Measurements from ENCODE around the gene GPS1.

GPS1 gene

DNA sequence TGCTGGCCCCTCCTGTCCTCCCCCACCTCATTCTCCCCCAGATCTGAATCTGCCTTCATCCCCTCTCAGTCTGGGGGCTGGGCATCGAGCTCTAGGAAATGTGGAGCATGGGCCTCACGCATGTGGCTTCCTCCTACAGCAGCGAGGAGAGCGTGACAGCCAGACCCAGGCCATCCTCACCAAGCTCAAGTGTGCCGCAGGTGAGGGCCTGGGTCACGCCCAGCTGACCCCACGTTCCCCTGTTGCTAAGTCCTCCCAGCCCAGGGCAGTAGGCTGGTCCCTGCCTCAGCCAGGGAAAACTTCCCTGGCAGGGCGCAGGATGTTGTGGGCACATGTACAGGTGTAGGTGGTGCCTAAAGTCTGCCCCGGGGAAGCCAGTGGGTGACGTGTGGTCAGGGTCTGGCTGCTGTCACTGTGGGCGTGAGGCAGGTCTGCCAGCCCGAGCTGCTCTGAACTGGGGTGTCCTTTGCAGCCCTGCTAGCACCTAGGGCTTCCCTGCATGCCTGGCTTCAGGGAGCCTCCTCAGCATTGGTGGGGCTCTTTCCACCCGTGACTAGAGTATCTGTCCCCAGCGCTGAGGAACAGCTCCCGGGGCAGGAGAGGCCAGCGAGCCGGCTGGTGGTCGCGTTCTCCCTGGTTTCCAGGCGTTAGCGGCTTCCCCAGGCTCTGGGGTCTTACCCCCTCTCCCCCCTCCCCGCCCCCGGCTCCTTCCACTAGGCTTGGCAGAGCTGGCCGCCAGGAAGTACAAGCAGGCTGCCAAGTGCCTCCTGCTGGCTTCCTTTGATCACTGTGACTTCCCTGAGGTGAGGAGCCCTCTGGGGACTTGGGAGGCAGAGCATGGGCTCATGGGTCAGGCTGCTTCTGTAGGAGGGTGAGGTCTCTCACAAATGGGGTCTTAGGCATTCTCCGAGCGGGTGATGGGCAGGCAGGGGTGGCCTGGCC lies 3.6 kb downstream of the GPS1 start:
- no peak overlapping the region for H4K5ac ChIP-seq (ENCODE audit: low read length)
- H3K9ac ChIP-seq (ENCODE audit: low read length) = no peak overlapping the region
- no peak overlapping the region for H3K18ac ChIP-seq (ENCODE audit: low read length)
- peaks cover 7% of the 10 kb centered on the region for H3K79me2 ChIP-seq (ENCODE audit: control insufficient read depth, insufficient read depth, low read length)
- WGBS (ENCODE audit: extremely low coverage, insufficient coverage, low lambda C conversion rate) = no CpG with 5 or more reads among the region's 26 CpGs
- no peak overlapping the region for H3K27ac ChIP-seq (ENCODE audit: low read depth, low read length)
- no peak overlapping the region for H2BK5ac ChIP-seq (ENCODE audit: low read length)
- H3K4me2 ChIP-seq (ENCODE audit: low read length) = no peak overlapping the region
- H3K79me1 ChIP-seq (ENCODE audit: low read length) = peaks cover 3% of the 10 kb centered on the region
- H2AK5ac ChIP-seq (ENCODE audit: low read length) = no peak overlapping the region
- no peak overlapping the region for H4K8ac ChIP-seq (ENCODE audit: low read depth, low read length)
- no peaks in the 10 kb centered on the region for H3K27me3 ChIP-seq (ENCODE audit: insufficient read depth, low read length, poor library complexity)
- no peak overlapping the region for H3K4ac ChIP-seq (ENCODE audit: low read depth, low read length)
- no peak for DNase-seq
- no peak overlapping the region for H3K56ac ChIP-seq (ENCODE audit: low read length)
- no peak overlapping the region for H3K4me3 ChIP-seq (ENCODE audit: low read length)
- no peaks in the 10 kb centered on the region for H3K4me1 ChIP-seq (ENCODE audit: control insufficient read depth, low read depth, low read length)
- H3K23ac ChIP-seq (ENCODE audit: low read length) = no peak overlapping the region
- peaks cover 6% of the 10 kb centered on the region for H3K36me3 ChIP-seq (ENCODE audit: control insufficient read depth, insufficient read depth, low read length)
- no peak overlapping the region for H2BK120ac ChIP-seq (ENCODE audit: low read depth, low read length)
- H2BK15ac ChIP-seq (replicated peaks; ENCODE audit: low read depth) = no peak overlapping the region

DNA sequence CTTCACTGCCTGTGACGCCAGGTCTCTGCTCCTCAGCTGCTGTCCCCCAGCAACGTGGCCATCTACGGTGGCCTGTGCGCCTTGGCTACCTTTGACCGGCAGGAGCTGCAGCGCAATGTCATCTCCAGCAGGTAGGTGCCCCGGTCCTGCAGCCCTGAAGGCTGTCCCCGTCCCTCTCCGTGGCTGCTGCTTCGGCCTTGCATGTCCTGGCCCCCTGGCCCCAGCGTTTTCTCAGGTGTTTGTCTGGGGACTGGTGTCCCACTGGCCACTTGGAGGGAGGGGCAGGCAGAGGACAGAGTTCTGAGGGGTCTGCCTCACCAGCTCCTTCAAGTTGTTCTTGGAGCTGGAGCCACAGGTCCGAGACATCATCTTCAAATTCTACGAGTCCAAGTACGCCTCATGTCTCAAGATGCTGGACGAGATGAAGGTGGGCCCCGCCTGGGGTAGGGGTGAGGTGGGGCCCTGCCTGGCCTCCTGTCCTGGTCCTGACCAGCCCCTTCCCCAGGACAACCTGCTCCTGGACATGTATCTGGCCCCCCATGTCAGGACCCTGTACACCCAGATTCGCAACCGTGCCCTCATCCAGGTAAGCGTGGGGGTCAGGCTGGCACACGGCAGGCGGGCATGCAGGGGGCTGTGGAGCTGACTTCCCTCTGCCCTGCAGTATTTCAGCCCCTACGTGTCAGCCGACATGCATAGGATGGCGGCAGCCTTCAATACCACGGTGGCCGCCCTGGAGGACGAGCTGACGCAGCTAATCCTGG lies 4.4 kb downstream of the GPS1 start:
- Histone ChIP-seq H3K18ac (ENCODE audit: low read length) (no peak overlapping the region), H3K27me3 (ENCODE audit: insufficient read depth, low read length, poor library complexity) (no peaks in the 10 kb centered on the region), H2BK15ac (replicated peaks; ENCODE audit: low read depth) (no peak overlapping the region), H4K8ac (ENCODE audit: low read depth, low read length) (no peak overlapping the region), H2AK5ac (ENCODE audit: low read length) (no peak overlapping the region), H3K79me1 (ENCODE audit: low read length) (peaks cover 3% of the 10 kb centered on the region), H3K36me3 (ENCODE audit: control insufficient read depth, insufficient read depth, low read length) (peaks cover 8% of the 10 kb centered on the region), H3K27ac (ENCODE audit: low read depth, low read length) (no peak overlapping the region), H3K56ac (ENCODE audit: low read length) (no peak overlapping the region), H4K5ac (ENCODE audit: low read length) (no peak overlapping the region), H3K4ac (ENCODE audit: low read depth, low read length) (no peak overlapping the region), H2BK5ac (ENCODE audit: low read length) (no peak overlapping the region), H2BK120ac (ENCODE audit: low read depth, low read length) (no peak overlapping the region), H3K4me1 (ENCODE audit: control insufficient read depth, low read depth, low read length) (no peaks in the 10 kb centered on the region), H3K4me3 (ENCODE audit: low read length) (no peak overlapping the region), H3K4me2 (ENCODE audit: low read length) (no peak overlapping the region), H3K23ac (ENCODE audit: low read length) (no peak overlapping the region), H3K79me2 (ENCODE audit: control insufficient read depth, insufficient read depth, low read length) (peaks cover 7% of the 10 kb centered on the region), H3K9ac (ENCODE audit: low read length) (no peak overlapping the region)
- WGBS (ENCODE audit: extremely low coverage, insufficient coverage, low lambda C conversion rate) = no CpG with 5 or more reads among the region's 28 CpGs
- no peak for DNase-seq

DNA sequence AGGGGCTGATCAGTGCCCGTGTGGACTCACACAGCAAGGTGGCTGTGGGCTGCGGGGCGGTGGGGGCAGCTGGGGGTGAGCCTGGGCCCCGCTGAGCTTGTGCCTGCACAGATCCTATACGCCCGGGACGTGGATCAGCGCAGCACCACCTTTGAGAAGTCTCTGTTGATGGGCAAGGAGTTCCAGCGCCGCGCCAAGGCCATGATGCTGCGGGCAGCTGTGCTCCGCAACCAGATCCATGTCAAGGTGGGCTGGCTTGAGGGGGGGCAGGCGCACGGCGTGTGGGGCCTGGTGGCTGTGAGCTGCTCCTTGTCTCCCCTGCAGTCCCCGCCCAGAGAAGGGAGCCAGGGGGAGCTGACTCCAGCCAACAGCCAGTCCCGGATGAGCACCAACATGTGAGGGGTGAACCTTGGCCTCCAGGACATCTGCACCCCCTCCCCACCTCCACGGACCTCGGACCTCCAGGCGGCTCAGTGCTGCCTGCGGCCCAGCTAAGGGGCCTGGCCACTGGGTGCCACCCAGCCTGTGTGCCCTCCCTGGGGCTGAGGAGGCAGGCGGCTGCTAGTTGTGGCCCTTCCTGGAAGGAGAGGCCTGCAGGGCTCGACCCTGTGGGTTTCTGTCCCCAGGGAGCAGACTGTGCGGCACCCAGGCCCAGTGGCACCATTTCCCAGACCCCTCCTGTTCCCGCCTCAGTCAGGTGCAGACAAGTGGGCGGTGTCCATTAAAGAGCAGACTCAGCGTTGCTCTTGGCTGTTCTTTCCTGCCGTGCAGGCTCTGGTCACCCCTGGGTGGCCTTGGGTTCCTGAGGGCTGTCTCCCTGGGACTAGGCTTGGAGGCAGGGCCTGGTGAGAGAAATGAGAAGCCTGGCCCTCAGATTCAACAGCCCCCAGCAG lies 5.3 kb downstream of the GPS1 start:
- Histone ChIP-seq H3K4me3 (ENCODE audit: low read length) (no peak overlapping the region), H3K9ac (ENCODE audit: low read length) (no peak overlapping the region), H3K4ac (ENCODE audit: low read depth, low read length) (no peak overlapping the region), H3K4me1 (ENCODE audit: control insufficient read depth, low read depth, low read length) (no peaks in the 10 kb centered on the region), H3K18ac (ENCODE audit: low read length) (no peak overlapping the region), H2BK5ac (ENCODE audit: low read length) (no peak overlapping the region), H3K79me1 (ENCODE audit: low read length) (peaks cover 3% of the 10 kb centered on the region), H4K8ac (ENCODE audit: low read depth, low read length) (no peak overlapping the region), H3K27me3 (ENCODE audit: insufficient read depth, low read length, poor library complexity) (no peaks in the 10 kb centered on the region), H3K23ac (ENCODE audit: low read length) (no peak overlapping the region), H2BK120ac (ENCODE audit: low read depth, low read length) (no peak overlapping the region), H3K4me2 (ENCODE audit: low read length) (no peak overlapping the region), H3K27ac (ENCODE audit: low read depth, low read length) (no peak overlapping the region), H3K36me3 (ENCODE audit: control insufficient read depth, insufficient read depth, low read length) (peaks cover 8% of the 10 kb centered on the region), H2AK5ac (ENCODE audit: low read length) (no peak overlapping the region), H2BK15ac (replicated peaks; ENCODE audit: low read depth) (no peak overlapping the region), H4K5ac (ENCODE audit: low read length) (no peak overlapping the region), H3K79me2 (ENCODE audit: control insufficient read depth, insufficient read depth, low read length) (peaks cover 7% of the 10 kb centered on the region), H3K56ac (ENCODE audit: low read length) (no peak overlapping the region)
- no CpG with 5 or more reads among the region's 29 CpGs for WGBS (ENCODE audit: extremely low coverage, insufficient coverage, low lambda C conversion rate)
- no peak for DNase-seq

DNA sequence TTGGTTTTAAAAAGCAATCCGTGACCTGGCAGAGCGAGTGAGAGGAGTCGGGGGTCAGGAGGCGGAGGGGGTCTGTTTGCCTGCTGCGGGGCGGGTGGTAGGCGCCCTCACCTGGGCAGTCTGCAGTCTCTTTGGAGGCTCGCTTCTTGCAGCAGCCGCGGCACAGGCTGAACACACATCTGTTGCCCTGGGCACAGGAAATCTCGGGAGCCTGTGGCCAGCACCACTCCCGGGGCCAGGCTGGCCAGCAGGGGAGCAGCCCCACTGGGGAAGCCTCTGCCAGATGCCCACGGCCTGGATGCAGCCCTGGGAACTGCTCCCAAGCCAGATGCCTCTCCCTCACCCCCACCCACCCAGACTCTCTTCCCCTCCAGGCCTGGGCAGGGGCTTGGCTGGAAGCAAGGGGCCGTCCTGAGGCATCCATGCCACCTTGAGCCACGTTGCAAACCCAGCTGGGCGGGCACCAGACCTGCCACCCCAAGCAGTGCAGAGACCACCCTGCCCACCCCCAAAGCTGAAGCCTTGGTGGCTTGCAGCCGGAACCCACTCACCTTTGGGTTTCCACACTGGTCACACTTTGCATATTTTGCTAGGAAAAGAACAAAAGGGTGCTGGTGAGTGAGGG lies 6.6 kb downstream of the GPS1 start:
- DNase-seq = no peak
- Histone ChIP-seq H3K36me3 (ENCODE audit: control insufficient read depth, insufficient read depth, low read length) (peaks cover 9% of the 10 kb centered on the region), H3K4me1 (ENCODE audit: control insufficient read depth, low read depth, low read length) (no peaks in the 10 kb centered on the region)

DNA sequence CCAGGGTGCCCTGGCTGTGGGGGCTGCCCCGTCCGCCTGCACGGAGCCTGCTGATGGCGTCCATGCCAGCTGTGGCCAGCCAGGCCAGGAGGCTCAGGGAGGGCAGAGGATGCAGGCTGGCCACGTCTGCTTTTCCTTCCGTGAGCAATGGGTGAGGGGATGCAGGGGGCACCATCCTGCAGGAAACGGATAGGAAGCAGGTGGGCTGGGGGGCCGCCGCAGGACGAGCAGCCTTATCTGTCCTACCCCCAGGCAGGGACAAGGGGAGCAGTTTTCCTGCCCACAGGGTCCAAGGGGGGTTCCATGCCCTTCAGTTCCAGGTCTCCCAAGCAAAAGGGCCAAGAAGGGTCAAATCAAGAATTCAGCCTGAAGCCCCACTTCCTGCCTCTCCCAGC lies 7.2 kb downstream of the GPS1 start:
- H3K56ac ChIP-seq (ENCODE audit: low read length) = no peak overlapping the region
- no peak overlapping the region for H2AK5ac ChIP-seq (ENCODE audit: low read length)
- H2BK120ac ChIP-seq (ENCODE audit: low read depth, low read length) = no peak overlapping the region
- no CpG with 5 or more reads among the region's 10 CpGs for WGBS (ENCODE audit: extremely low coverage, insufficient coverage, low lambda C conversion rate)
- no peak overlapping the region for H2BK5ac ChIP-seq (ENCODE audit: low read length)
- H3K4me2 ChIP-seq (ENCODE audit: low read length) = no peak overlapping the region
- no peak overlapping the region for H3K18ac ChIP-seq (ENCODE audit: low read length)
- no peaks in the 10 kb centered on the region for H3K27me3 ChIP-seq (ENCODE audit: insufficient read depth, low read length, poor library complexity)
- H3K23ac ChIP-seq (ENCODE audit: low read length) = no peak overlapping the region
- no peak overlapping the region for H3K27ac ChIP-seq (ENCODE audit: low read depth, low read length)
- H3K4ac ChIP-seq (ENCODE audit: low read depth, low read length) = no peak overlapping the region
- no peaks in the 10 kb centered on the region for H3K4me1 ChIP-seq (ENCODE audit: control insufficient read depth, low read depth, low read length)
- no peaks in the 10 kb centered on the region for H3K79me1 ChIP-seq (ENCODE audit: low read length)
- H3K9ac ChIP-seq (ENCODE audit: low read length) = no peak overlapping the region
- DNase-seq = no peak
- H3K79me2 ChIP-seq (ENCODE audit: control insufficient read depth, insufficient read depth, low read length) = no peaks in the 10 kb centered on the region
- H2BK15ac ChIP-seq (replicated peaks; ENCODE audit: low read depth) = no peak overlapping the region
- H3K36me3 ChIP-seq (ENCODE audit: control insufficient read depth, insufficient read depth, low read length) = peaks cover 9% of the 10 kb centered on the region
- no peak overlapping the region for H3K4me3 ChIP-seq (ENCODE audit: low read length)
- no peak overlapping the region for H4K8ac ChIP-seq (ENCODE audit: low read depth, low read length)
- H4K5ac ChIP-seq (ENCODE audit: low read length) = no peak overlapping the region

More for the DNA sequence above, 6.6 kb downstream of the GPS1 start:
- Histone ChIP-seq H2AK5ac (ENCODE audit: low read length) (no peak overlapping the region), H3K56ac (ENCODE audit: low read length) (no peak overlapping the region), H3K27me3 (ENCODE audit: insufficient read depth, low read length, poor library complexity) (no peaks in the 10 kb centered on the region), H2BK120ac (ENCODE audit: low read depth, low read length) (no peak overlapping the region), H3K79me2 (ENCODE audit: control insufficient read depth, insufficient read depth, low read length) (no peaks in the 10 kb centered on the region), H3K4me2 (ENCODE audit: low read length) (no peak overlapping the region), H4K8ac (ENCODE audit: low read depth, low read length) (no peak overlapping the region), H3K23ac (ENCODE audit: low read length) (no peak overlapping the region), H3K79me1 (ENCODE audit: low read length) (no peaks in the 10 kb centered on the region), H3K4me3 (ENCODE audit: low read length) (no peak overlapping the region), H3K27ac (ENCODE audit: low read depth, low read length) (no peak overlapping the region), H3K9ac (ENCODE audit: low read length) (no peak overlapping the region), H3K18ac (ENCODE audit: low read length) (no peak overlapping the region), H2BK15ac (replicated peaks; ENCODE audit: low read depth) (no peak overlapping the region), H2BK5ac (ENCODE audit: low read length) (no peak overlapping the region), H3K4ac (ENCODE audit: low read depth, low read length) (no peak overlapping the region), H4K5ac (ENCODE audit: low read length) (no peak overlapping the region)
- WGBS (ENCODE audit: extremely low coverage, insufficient coverage, low lambda C conversion rate) = no CpG with 5 or more reads among the region's 17 CpGs
